Activated T-cell treated with anti-CD3 and anti-CD28 coated beads, Interleukin-2, amount 50 U/mL, for 24 hours (primary cell): ENCODE data around the gene CAPN11.
"Not testable (repeated sequence)": the region's sequence is repeated elsewhere in the genome, so short reads cannot be mapped to it uniquely, and the experiment has no call there.

ENCODE experiments used
- DNase-seq: peaks from one replicate; pipeline ENCODE4 v3.0.0-alpha.2; 2020
- H3K27ac Mint-ChIP-seq: 2 replicates; pipeline ENCODE4 v1.8.0; 2020; ENCODE audit warnings: mild to moderate bottlenecking, mixed read lengths
- H3K27me3 Mint-ChIP-seq: 2 replicates; pipeline ENCODE4 v1.8.0; 2020; ENCODE audit warnings: mixed read lengths
- H3K36me3 Mint-ChIP-seq: 2 replicates; pipeline ENCODE4 v1.8.0; 2020; ENCODE audit warnings: low read depth, mixed read lengths
- H3K4me1 Mint-ChIP-seq: 2 replicates; pipeline ENCODE4 v1.8.0; 2020; ENCODE audit warnings: low read depth, mixed read lengths
- H3K4me3 Mint-ChIP-seq: 2 replicates; pipeline ENCODE4 v1.8.0; 2020; ENCODE audit warnings: mild to moderate bottlenecking, moderate library complexity, mixed read lengths
- H3K9me3 Mint-ChIP-seq: 2 replicates; pipeline ENCODE4 v1.8.0; 2020; ENCODE audit warnings: mixed read lengths

Gene CAPN11

GRCh38 chr6:44178424-44179071 is 19.9 kb downstream of the CAPN11 start:
- H3K9me3 Mint-ChIP-seq: no peaks in the 10 kb centered on the region
- H3K4me3 Mint-ChIP-seq: no peak overlapping the region
- no peak for DNase-seq

GRCh38 chr6:44179072-44179536 is 20.5 kb downstream of the CAPN11 start:
- no peak for DNase-seq
- H3K36me3 Mint-ChIP-seq: no peaks in the 10 kb centered on the region
- peaks cover 9% of the 10 kb centered on the region for H3K27me3 Mint-ChIP-seq
- H3K4me3 Mint-ChIP-seq: no peak overlapping the region
- no peaks in the 10 kb centered on the region for H3K9me3 Mint-ChIP-seq
- H3K27ac Mint-ChIP-seq: no peak overlapping the region
- H3K4me1 Mint-ChIP-seq: peaks cover 13% of the 10 kb centered on the region

More at GRCh38 chr6:44178424-44179071, 19.9 kb downstream of the CAPN11 start:
- no peak overlapping the region for H3K27ac Mint-ChIP-seq
- H3K4me1 Mint-ChIP-seq: peaks cover 13% of the 10 kb centered on the region
- H3K36me3 Mint-ChIP-seq: no peaks in the 10 kb centered on the region
- peaks cover 9% of the 10 kb centered on the region for H3K27me3 Mint-ChIP-seq

GRCh38 chr6:44179648-44180047 is 21.0 kb downstream of the CAPN11 start:
- H3K27ac Mint-ChIP-seq: no peak overlapping the region
- H3K4me1 Mint-ChIP-seq: peaks cover 13% of the 10 kb centered on the region
- H3K27me3 Mint-ChIP-seq: peaks cover 9% of the 10 kb centered on the region
- no peak for DNase-seq
- no peak overlapping the region for H3K4me3 Mint-ChIP-seq
- no peaks in the 10 kb centered on the region for H3K36me3 Mint-ChIP-seq
- no peaks in the 10 kb centered on the region for H3K9me3 Mint-ChIP-seq

- Mint-ChIP-seq H3K9me3 (no peaks in the 10 kb centered on the region), H3K4me1 (peaks cover 15% of the 10 kb centered on the region), H3K4me3 (no peak overlapping the region), H3K27ac (no peak overlapping the region), H3K36me3 (no peaks in the 10 kb centered on the region), H3K27me3 (peaks cover 9% of the 10 kb centered on the region)
- no peak for DNase-seq
These were observed 21.8 kb downstream of the CAPN11 start for GRCh38 chr6:44180406-44180805.

GRCh38 chr6:44180886-44181285 is 22.3 kb downstream of the CAPN11 start:
- no peak for DNase-seq
- H3K36me3 Mint-ChIP-seq: no peaks in the 10 kb centered on the region
- H3K4me1 Mint-ChIP-seq: peaks cover 18% of the 10 kb centered on the region
- H3K27me3 Mint-ChIP-seq: peaks cover 11% of the 10 kb centered on the region
- no peaks in the 10 kb centered on the region for H3K9me3 Mint-ChIP-seq
- no peak overlapping the region for H3K4me3 Mint-ChIP-seq
- no peak overlapping the region for H3K27ac Mint-ChIP-seq

- not testable (repeated sequence) for H3K36me3 Mint-ChIP-seq, H3K27ac Mint-ChIP-seq, H3K4me3 Mint-ChIP-seq, H3K9me3 Mint-ChIP-seq, DNase-seq, H3K27me3 Mint-ChIP-seq
- peaks cover 16% of the 10 kb centered on the region for H3K4me1 Mint-ChIP-seq
These were observed 23.2 kb downstream of the CAPN11 start for GRCh38 chr6:44181784-44182183.

- H3K36me3 Mint-ChIP-seq: no peaks in the 10 kb centered on the region
- DNase-seq: no peak
- no peak overlapping the region for H3K4me3 Mint-ChIP-seq
- no peaks in the 10 kb centered on the region for H3K9me3 Mint-ChIP-seq
- peaks cover 10% of the 10 kb centered on the region for H3K4me1 Mint-ChIP-seq
- peaks cover 7% of the 10 kb centered on the region for H3K27me3 Mint-ChIP-seq
- H3K27ac Mint-ChIP-seq: no peak overlapping the region
These were observed 24.3 kb downstream of the CAPN11 start for GRCh38 chr6:44182911-44183390.

GRCh38 chr6:44183783-44184182 is 25.2 kb downstream of the CAPN11 start:
- no peaks in the 10 kb centered on the region for H3K9me3 Mint-ChIP-seq
- H3K4me1 Mint-ChIP-seq: peaks cover 10% of the 10 kb centered on the region
- peaks cover 7% of the 10 kb centered on the region for H3K27me3 Mint-ChIP-seq
- H3K36me3 Mint-ChIP-seq: no peaks in the 10 kb centered on the region
- no peak overlapping the region for H3K4me3 Mint-ChIP-seq
- no peak overlapping the region for H3K27ac Mint-ChIP-seq
- DNase-seq: no peak

- H3K27ac Mint-ChIP-seq, H3K36me3 Mint-ChIP-seq: not testable (repeated sequence)
These were observed 26.7 kb downstream of the CAPN11 start for GRCh38 chr6:44185356-44185755.

GRCh38 chr6:44185953-44186634 is 27.5 kb downstream of the CAPN11 start:
- H3K9me3 Mint-ChIP-seq: no peaks in the 10 kb centered on the region
- H3K4me3 Mint-ChIP-seq: no peak overlapping the region
- H3K27me3 Mint-ChIP-seq: peaks cover 7% of the 10 kb centered on the region
- peak; percentile 38 for DNase-seq
- H3K4me1 Mint-ChIP-seq: peaks cover 18% of the 10 kb centered on the region
- peak overlapping the region; percentile 10 for H3K27ac Mint-ChIP-seq
- H3K36me3 Mint-ChIP-seq: no peaks in the 10 kb centered on the region

More at GRCh38 chr6:44185356-44185755, 26.7 kb downstream of the CAPN11 start:
- H3K4me1 Mint-ChIP-seq: peaks cover 17% of the 10 kb centered on the region
- H3K4me3 Mint-ChIP-seq, H3K27me3 Mint-ChIP-seq, H3K9me3 Mint-ChIP-seq, DNase-seq: not testable (repeated sequence)

- H3K4me1 Mint-ChIP-seq: peaks cover 18% of the 10 kb centered on the region
- H3K27me3 Mint-ChIP-seq: peaks cover 7% of the 10 kb centered on the region
- H3K4me3 Mint-ChIP-seq: no peak overlapping the region
- no peak overlapping the region for H3K27ac Mint-ChIP-seq
- no peak for DNase-seq
- H3K9me3 Mint-ChIP-seq: no peaks in the 10 kb centered on the region
- no peaks in the 10 kb centered on the region for H3K36me3 Mint-ChIP-seq
These were observed 28.0 kb downstream of the CAPN11 start for GRCh38 chr6:44186635-44187025.

- Mint-ChIP-seq H3K4me1 (peaks cover 18% of the 10 kb centered on the region), H3K27ac (no peak overlapping the region), H3K27me3 (peaks cover 19% of the 10 kb centered on the region), H3K9me3 (no peaks in the 10 kb centered on the region), H3K4me3 (no peak overlapping the region), H3K36me3 (no peaks in the 10 kb centered on the region)
- no peak for DNase-seq
These were observed 30.2 kb downstream of the CAPN11 start for GRCh38 chr6:44188819-44189218.

- no peak for DNase-seq
- Mint-ChIP-seq H3K36me3 (no peaks in the 10 kb centered on the region), H3K27me3 (peaks cover 19% of the 10 kb centered on the region), H3K4me3 (no peak overlapping the region), H3K9me3 (no peaks in the 10 kb centered on the region), H3K27ac (no peak overlapping the region), H3K4me1 (peaks cover 18% of the 10 kb centered on the region)
These were observed 30.6 kb downstream of the CAPN11 start for GRCh38 chr6:44189257-44189656.

GRCh38 chr6:44190715-44191114 is 32.1 kb downstream of the CAPN11 start:
- Mint-ChIP-seq H3K27me3 (peaks cover 19% of the 10 kb centered on the region), H3K4me3 (no peak overlapping the region), H3K9me3 (no peaks in the 10 kb centered on the region), H3K36me3 (no peaks in the 10 kb centered on the region), H3K27ac (no peak overlapping the region), H3K4me1 (peaks cover 15% of the 10 kb centered on the region)
- DNase-seq: no peak

GRCh38 chr6:44192428-44193041 is 33.9 kb downstream of the CAPN11 start:
- peaks cover 9% of the 10 kb centered on the region for H3K4me1 Mint-ChIP-seq
- H3K36me3 Mint-ChIP-seq: no peaks in the 10 kb centered on the region
- no peak overlapping the region for H3K4me3 Mint-ChIP-seq
- no peaks in the 10 kb centered on the region for H3K9me3 Mint-ChIP-seq
- no peak overlapping the region for H3K27ac Mint-ChIP-seq
- H3K27me3 Mint-ChIP-seq: peaks cover 15% of the 10 kb centered on the region
- DNase-seq: no peak
